OCI-LY3 (cell line): ENCODE data around the gene CARS2.

Experiments used
- H2AFZ ChIP-seq: fragments of 200-600, 300-600 bp; shearing (Covaris generic); 2 replicates; pipeline ENCODE4 v1.6.0; 2014; ENCODE audit warnings: antibody characterized with exemption, low read depth, low read length
- H3K27ac ChIP-seq: fragments of 200-600, 300-600 bp; sonication (generic); 2 replicates; pipeline ENCODE4 v1.5.1; 2014; ENCODE audit warnings: mild to moderate bottlenecking, low read length, moderate library complexity, mixed read lengths
- H3K27me3 ChIP-seq: fragments of 200-600, 300-600 bp; sonication (generic); 2 replicates; pipeline ENCODE4 v1.6.1; 2014; ENCODE audit warnings: low read depth, low read length, mixed read lengths
- H3K36me3 ChIP-seq: fragments of 200-600, 300-600 bp; sonication (generic); replicated peaks from 2 replicates; pipeline ENCODE3; 2014; ENCODE audit warnings: low read depth, low read length, mixed read lengths
- H3K4me1 ChIP-seq: fragments of 300-600, 200-600 bp; sonication (generic); 2 replicates; pipeline ENCODE4 v1.6.1; 2014; ENCODE audit warnings: low read length, mixed read lengths
- H3K4me2 ChIP-seq: fragments of 200-600, 300-600 bp; sonication (generic); 2 replicates; pipeline ENCODE4 v1.6.1; 2014; ENCODE audit warnings: low read length, mixed read lengths
- H3K4me3 ChIP-seq: fragments of 300-600, 200-600 bp; sonication (generic); 2 replicates; pipeline ENCODE4 v1.5.1; 2014; ENCODE audit warnings: antibody characterized with exemption, mild to moderate bottlenecking, low read length, moderate library complexity
- H3K79me2 ChIP-seq: fragments of 300-600, 200-600 bp; shearing (Covaris generic); 2 replicates; pipeline ENCODE4 v1.6.1; 2014; ENCODE audit warnings: mild to moderate bottlenecking, low read length, mixed read lengths
- H3K9ac ChIP-seq: fragments of 300-600, 200-600 bp; shearing (Covaris generic); 2 replicates; pipeline ENCODE4 v1.6.0; 2014; ENCODE audit warnings: mild to moderate bottlenecking, low read length, moderate library complexity
- H3K9me3 ChIP-seq: fragments of 200-600, 300-600 bp; shearing (Covaris generic); 2 replicates; pipeline ENCODE4 v1.6.1; 2014; ENCODE audit warnings: low read length, mixed read lengths; ENCODE audit not compliant: insufficient read depth
- H4K20me1 ChIP-seq: fragments of 200-600, 300-600 bp; sonication (generic); 2 replicates; pipeline ENCODE4 v1.6.1; 2016; ENCODE audit warnings: low read length, mixed read lengths; ENCODE audit not compliant: insufficient read depth
- CTCF ChIP-seq: fragments of 200-600, 300-600 bp; sonication (generic); IDR thresholded peaks from 2 replicates; pipeline ENCODE4 v1.5.1; 2014; ENCODE audit warnings: antibody characterized with exemption, low read length, low read depth
- EZH2phosphoT487 ChIP-seq: fragments of 200-600 bp; shearing (Covaris generic); IDR thresholded peaks from 2 replicates; pipeline ENCODE4 v1.6.1; 2018; ENCODE audit warnings: antibody characterized with exemption, mixed run types, low read depth

CARS2 gene

GRCh38 chr13:110652231-110652730, 53.6 kb downstream of the CARS2 start:
- no peak overlapping the region for H3K4me2 ChIP-seq
- TF ChIP-seq CTCF (no peak), EZH2phosphoT487 (no peak)
- H3K79me2 ChIP-seq = no peaks in the 10 kb centered on the region
- H3K9me3 ChIP-seq = no peaks in the 10 kb centered on the region
- H3K27ac ChIP-seq = no peak overlapping the region
- H2AFZ ChIP-seq = no peak overlapping the region
- no peaks in the 10 kb centered on the region for H3K27me3 ChIP-seq
- no peak overlapping the region for H3K9ac ChIP-seq
- H4K20me1 ChIP-seq = peaks cover 17% of the 10 kb centered on the region
- H3K4me1 ChIP-seq = peaks cover 13% of the 10 kb centered on the region
- H3K4me3 ChIP-seq = no peak overlapping the region
- H3K36me3 ChIP-seq = peaks cover 23% of the 10 kb centered on the region

GRCh38 chr13:110651726-110652230, 54.1 kb downstream of the CARS2 start:
- H3K27me3 ChIP-seq = no peaks in the 10 kb centered on the region
- H3K4me2 ChIP-seq = no peak overlapping the region
- no peaks in the 10 kb centered on the region for H3K79me2 ChIP-seq
- TF ChIP-seq EZH2phosphoT487 (no peak), CTCF (no peak)
- no peak overlapping the region for H2AFZ ChIP-seq
- H3K9me3 ChIP-seq = no peaks in the 10 kb centered on the region
- H4K20me1 ChIP-seq = peaks cover 17% of the 10 kb centered on the region
- no peak overlapping the region for H3K4me3 ChIP-seq
- H3K9ac ChIP-seq = no peak overlapping the region
- peaks cover 20% of the 10 kb centered on the region for H3K36me3 ChIP-seq
- H3K27ac ChIP-seq = no peak overlapping the region
- peaks cover 13% of the 10 kb centered on the region for H3K4me1 ChIP-seq

- H2AFZ ChIP-seq = no peak overlapping the region
- H3K36me3 ChIP-seq = peaks cover 20% of the 10 kb centered on the region
- no peak overlapping the region for H3K27ac ChIP-seq
- H3K9me3 ChIP-seq = no peaks in the 10 kb centered on the region
- TF ChIP-seq EZH2phosphoT487 = no peak
- TF ChIP-seq CTCF = no peak
- H3K4me3 ChIP-seq = no peak overlapping the region
- H3K9ac ChIP-seq = no peak overlapping the region
- no peaks in the 10 kb centered on the region for H3K79me2 ChIP-seq
- no peak overlapping the region for H3K4me2 ChIP-seq
- H3K27me3 ChIP-seq = no peaks in the 10 kb centered on the region
- H4K20me1 ChIP-seq = peaks cover 17% of the 10 kb centered on the region
- H3K4me1 ChIP-seq = peaks cover 13% of the 10 kb centered on the region
These were observed 54.6 kb downstream of the CARS2 start for GRCh38 chr13:110651271-110651670.

- H3K4me3 ChIP-seq = no peak overlapping the region
- peaks cover 17% of the 10 kb centered on the region for H4K20me1 ChIP-seq
- H3K79me2 ChIP-seq = no peaks in the 10 kb centered on the region
- peaks cover 13% of the 10 kb centered on the region for H3K4me1 ChIP-seq
- H3K36me3 ChIP-seq = peaks cover 20% of the 10 kb centered on the region
- no peak for TF ChIP-seq EZH2phosphoT487
- no peak for TF ChIP-seq CTCF
- H3K4me2 ChIP-seq = no peak overlapping the region
- no peak overlapping the region for H2AFZ ChIP-seq
- H3K9me3 ChIP-seq = no peaks in the 10 kb centered on the region
- H3K27me3 ChIP-seq = no peaks in the 10 kb centered on the region
- H3K27ac ChIP-seq = no peak overlapping the region
- no peak overlapping the region for H3K9ac ChIP-seq
These were observed 55.5 kb downstream of the CARS2 start for GRCh38 chr13:110650436-110650835.
